ENCODE data around the gene TTC39A. TPM values are rescaled to one million over a fixed set of nuclear protein-coding genes. Genes with fewer than 3 reads are reported as not detected.

TTC39A gene
- total RNA-seq, 3 donors from 2014 or later: 32.3 to 95.1 (median 87.0) TPM

DNA sequence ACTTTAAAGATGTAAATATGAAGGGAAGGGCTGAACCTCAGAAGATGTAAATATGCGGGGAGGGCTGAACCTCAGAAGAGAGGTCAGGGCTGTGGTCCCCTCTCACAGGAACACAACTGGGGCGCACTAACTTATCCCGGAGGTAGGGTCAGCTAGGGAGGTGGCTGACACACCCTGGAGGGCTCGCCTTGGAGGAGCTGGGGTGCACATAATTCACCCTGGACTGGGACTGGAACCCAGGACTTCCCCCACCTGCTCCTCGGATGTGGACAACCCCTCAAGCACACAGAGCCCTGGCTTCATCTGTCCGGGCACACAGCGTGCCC is 13.9 kb upstream of the TTC39A start:
- no peaks in the 10 kb centered on the region for H3K9me3 ChIP-seq
- no peak for ATAC-seq
- no peak for DNase-seq
- no peaks in the 10 kb centered on the region for H3K36me3 ChIP-seq (ENCODE audit: low read depth)
- peaks cover 3% of the 10 kb centered on the region for H3K4me1 ChIP-seq (ENCODE audit: low read depth)
- H3K4me3 ChIP-seq: no peak overlapping the region
- intact Hi-C loops (cut with DNase I, micrococcal nuclease): no loop called here
- TF ChIP-seq CTCF (IDR thresholded peaks at IDR 0.05): no peak

GRCh38 chr1:51343624-51344023 is 13.3 kb upstream of the TTC39A start:
- no peaks in the 10 kb centered on the region for H3K36me3 ChIP-seq (ENCODE audit: low read depth)
- no peak for ATAC-seq
- no peaks in the 10 kb centered on the region for H3K9me3 ChIP-seq
- H3K4me3 ChIP-seq: no peak overlapping the region
- intact Hi-C loops (cut with DNase I, micrococcal nuclease): no loop called here
- peaks cover 3% of the 10 kb centered on the region for H3K4me1 ChIP-seq (ENCODE audit: low read depth)
- DNase-seq: no peak
- TF ChIP-seq CTCF (IDR thresholded peaks at IDR 0.05): no peak

- DNase-seq: no peak
- ATAC-seq: no peak
- H3K4me1 ChIP-seq (ENCODE audit: low read depth): peaks cover 3% of the 10 kb centered on the region
- H3K36me3 ChIP-seq (ENCODE audit: low read depth): no peaks in the 10 kb centered on the region
- TF ChIP-seq CTCF (IDR thresholded peaks at IDR 0.05): no peak
- intact Hi-C loops (cut with DNase I, micrococcal nuclease): no loop called here
- H3K9me3 ChIP-seq: no peaks in the 10 kb centered on the region
- no peak overlapping the region for H3K4me3 ChIP-seq
These were observed 12.3 kb upstream of the TTC39A start for GRCh38 chr1:51342591-51343206.

DNA sequence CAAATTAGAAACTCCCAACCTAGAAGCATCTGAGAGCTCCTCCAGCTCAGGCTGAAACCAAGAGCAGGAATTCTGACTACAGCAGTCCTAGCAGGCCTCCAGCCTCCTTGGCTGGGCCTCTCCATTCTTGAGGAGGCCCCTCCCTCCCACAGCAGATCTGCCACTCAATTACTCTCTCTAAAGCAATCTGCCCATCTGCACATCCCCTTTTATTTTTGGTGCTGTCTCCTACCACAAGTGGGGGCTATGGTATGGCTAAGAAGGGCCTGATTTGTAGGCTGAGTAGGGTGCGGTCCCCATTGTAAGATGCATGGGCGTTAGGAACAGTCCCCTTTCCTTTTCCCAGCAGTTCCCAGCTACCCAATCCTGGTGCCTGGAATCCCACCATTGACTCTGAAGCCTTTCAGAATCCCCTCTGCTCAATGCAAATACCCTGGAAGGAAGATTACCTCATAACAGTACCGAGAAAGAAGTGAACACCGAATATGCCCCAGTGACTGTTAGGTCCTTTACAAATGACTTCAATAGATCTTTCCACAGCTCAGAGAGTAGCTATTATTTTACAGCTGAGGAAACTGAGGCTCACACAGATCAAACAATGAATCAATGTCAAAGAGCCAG is 11.6 kb upstream of the TTC39A start:
- ATAC-seq (no peak), DNase-seq (no peak)
- no peak overlapping the region for H3K4me3 ChIP-seq
- TF ChIP-seq CTCF (IDR thresholded peaks at IDR 0.05): no peak
- intact Hi-C loops (cut with DNase I, micrococcal nuclease): no loop called here
- H3K9me3 ChIP-seq: no peaks in the 10 kb centered on the region
- H3K36me3 ChIP-seq (ENCODE audit: low read depth): no peaks in the 10 kb centered on the region
- peaks cover 3% of the 10 kb centered on the region for H3K4me1 ChIP-seq (ENCODE audit: low read depth)

GRCh38 chr1:51340380-51340779 is 10.0 kb upstream of the TTC39A start:
- no peak overlapping the region for H3K4me3 ChIP-seq
- no peaks in the 10 kb centered on the region for H3K9me3 ChIP-seq
- no peaks in the 10 kb centered on the region for H3K36me3 ChIP-seq (ENCODE audit: low read depth)
- ATAC-seq (no peak), DNase-seq (no peak)
- TF ChIP-seq CTCF (IDR thresholded peaks at IDR 0.05): no peak
- intact Hi-C loops (cut with DNase I, micrococcal nuclease): no loop called here
- H3K4me1 ChIP-seq (ENCODE audit: low read depth): peaks cover 3% of the 10 kb centered on the region
